SIG-M5 treated with dmso at 0.1 percent for 504 hours (cell line): ENCODE data around the gene ABCD3.
"Not testable (repeated sequence)": the region's sequence is repeated elsewhere in the genome, so short reads cannot be mapped to it uniquely, and the experiment has no call there.

ENCODE experiments used
- DNase-seq: peaks from one replicate; lab custom pipeline; 2025; ENCODE audit not compliant: unreplicated experiment; lab: John Stamatoyannopoulos, UW

Gene ABCD3

DNA sequence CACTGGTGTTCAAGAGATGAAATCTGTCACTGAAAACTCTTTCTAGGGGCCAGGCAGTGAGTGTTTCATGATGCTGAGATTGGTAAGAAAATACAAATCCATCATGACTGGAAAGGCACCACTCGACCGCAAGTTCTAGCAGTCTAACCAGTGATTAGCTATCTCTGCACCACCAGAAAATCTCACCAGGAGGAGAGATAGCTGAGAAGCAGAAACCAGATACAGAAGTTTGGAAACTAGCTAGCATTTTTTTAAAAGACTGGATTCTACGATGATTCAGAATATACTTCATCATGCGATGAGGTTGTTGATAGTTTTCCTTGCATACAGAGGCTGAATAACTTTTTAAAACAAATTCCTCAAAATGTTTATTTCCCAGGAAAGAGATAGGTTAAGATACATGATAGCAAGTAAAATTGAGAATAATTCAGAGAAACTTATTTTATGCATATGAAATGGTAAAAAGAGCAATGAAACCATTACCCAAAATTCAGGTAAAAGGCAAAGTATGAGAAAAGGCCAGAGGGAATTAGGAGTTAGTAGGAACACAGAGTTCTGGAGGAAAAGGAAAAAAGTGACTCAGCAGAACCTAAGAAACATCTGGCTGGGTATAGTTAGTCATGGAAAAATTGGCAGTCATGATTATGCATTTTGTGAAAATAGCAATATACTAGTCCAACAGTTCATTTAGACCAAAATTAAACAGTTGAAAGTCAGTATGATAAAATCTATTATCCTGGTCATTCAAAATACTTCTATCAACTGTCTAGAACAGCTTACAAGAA, 126.7 kb downstream of the ABCD3 start:
- no peak for DNase-seq

DNA sequence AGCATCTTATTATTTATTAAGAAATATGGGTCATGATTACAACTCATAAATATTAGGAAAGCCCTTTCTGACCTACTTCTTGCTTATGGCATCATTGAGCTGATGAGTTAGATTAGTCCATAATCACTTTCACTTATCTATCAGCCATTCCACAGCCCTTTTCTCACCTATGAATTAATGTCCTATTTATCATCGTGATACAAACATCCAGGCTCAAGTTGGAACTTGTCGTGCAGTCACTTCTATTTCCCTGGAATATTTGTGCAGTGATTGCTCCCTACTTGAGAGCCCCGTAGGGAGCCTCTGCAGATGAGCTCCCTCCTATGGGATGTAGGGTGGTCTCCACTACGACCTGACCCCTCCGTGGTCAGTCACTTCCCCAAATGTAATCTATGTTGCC, 131.5 kb downstream of the ABCD3 start:
- no peak for DNase-seq

GRCh38 chr1:94550396-94550795, 132.2 kb downstream of the ABCD3 start:
- no peak for DNase-seq

- no peak for DNase-seq
These were observed 132.6 kb downstream of the ABCD3 start for GRCh38 chr1:94550800-94551241.

- DNase-seq, result no peak
These were observed 133.3 kb downstream of the ABCD3 start for GRCh38 chr1:94551449-94551848.

DNA sequence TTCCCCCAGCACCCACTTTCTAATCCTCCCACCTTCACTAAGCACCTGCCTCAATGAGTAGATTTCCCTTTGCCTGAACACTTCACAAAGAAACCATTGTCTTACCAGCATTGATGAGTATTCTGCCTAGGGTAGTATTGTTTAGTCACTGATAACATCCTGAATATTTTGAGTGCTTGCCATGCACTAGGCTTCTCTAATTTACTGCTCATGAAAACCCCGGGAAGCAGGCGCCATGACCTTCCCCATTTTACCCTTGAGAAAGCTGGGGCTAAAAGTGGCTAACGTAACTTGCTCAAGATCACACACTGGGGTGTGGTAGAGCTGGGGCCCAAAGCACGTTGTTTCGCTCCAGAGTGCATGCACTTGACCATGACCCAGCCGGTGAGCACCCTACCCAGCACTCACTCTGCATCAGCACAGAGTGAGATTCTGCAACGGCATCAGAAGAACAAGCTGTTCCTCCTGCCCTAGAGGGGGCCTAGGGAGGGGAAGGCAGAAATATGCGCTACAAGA, 133.9 kb downstream of the ABCD3 start:
- no peak for DNase-seq

DNA sequence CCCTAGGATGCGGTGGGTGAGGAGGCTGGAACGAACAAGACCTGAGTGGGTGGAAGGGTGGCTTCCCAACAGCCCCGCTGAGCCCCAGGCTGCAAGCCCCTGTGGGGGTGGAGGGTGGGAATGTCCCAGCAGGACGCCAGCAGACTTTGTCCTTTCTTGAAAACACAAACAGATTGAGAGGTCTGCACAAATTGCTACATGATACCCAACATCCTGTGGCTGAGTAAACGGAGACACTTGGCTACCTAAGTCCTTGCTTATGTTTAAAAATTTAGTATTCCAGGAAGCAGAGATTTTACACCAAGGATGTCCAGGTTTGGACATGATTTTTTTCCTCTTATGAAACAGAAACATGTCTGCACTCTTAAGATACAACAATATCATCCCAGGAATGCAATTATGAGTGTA, 135.1 kb downstream of the ABCD3 start:
- no peak for DNase-seq

DNA sequence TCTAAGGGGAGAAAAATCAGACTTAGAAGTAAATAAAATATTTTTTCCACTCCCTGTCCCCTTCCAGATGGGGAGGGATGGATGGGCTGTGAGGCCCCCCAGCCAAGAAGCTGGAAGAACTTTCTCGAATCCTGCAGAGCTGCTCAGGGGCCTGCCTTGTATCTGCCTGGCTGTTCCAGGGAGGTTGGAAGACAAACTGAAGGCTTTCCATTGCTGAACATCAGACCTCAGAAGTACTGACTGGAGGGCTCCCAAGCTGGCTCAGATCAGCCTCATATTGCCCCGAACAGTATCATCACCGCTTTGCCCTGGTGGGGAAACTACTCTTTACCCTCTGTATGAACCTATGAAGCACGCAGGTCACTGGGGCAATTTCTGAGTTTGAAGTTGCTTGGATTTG, 135.7 kb downstream of the ABCD3 start:
- DNase-seq, result no peak

- DNase-seq, result no peak
These were observed 136.4 kb downstream of the ABCD3 start for GRCh38 chr1:94554580-94554979.

DNA sequence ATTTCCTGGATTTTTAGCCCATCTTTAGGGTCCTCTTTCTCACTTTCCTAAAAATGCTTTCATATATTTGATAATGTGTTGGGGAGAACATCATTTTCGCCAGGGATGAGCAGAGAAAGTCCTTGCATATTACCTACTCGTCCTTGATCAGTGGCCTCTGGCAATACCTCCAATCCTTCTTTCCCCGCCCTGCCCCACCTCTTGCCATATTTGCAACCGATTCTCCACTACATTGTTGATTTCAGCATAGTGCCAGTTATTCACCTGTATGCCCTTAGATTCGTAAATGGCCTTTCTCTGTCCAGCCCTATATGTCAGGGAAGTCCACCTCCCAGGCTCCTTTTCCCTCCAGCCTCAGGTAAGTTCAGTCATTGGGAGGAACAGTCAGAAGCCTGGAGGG, 136.9 kb downstream of the ABCD3 start:
- no peak for DNase-seq

- no peak for DNase-seq
These were observed 141.7 kb downstream of the ABCD3 start for GRCh38 chr1:94559921-94560320.

DNA sequence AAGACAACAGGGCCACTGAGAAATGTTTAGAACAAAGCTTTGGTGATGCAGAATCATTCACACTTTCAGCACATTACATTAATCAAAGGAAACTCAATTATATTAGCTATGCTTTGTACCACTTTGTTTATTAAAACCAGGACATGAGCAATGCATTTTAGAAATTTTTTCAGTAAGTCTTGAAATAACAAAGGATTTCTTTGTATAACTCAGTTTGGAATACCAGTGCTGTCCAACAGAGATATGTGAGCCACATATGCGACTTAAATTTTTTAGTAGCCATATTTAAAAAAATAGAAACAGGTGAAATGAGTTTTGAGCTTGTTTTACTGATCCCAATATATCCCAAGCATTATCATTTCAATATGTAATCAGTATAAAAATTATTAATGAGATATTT, 142.1 kb downstream of the ABCD3 start:
- DNase-seq, result no peak

GRCh38 chr1:94562519-94563260, 144.5 kb downstream of the ABCD3 start:
- no peak for DNase-seq

GRCh38 chr1:94565901-94566300, 147.7 kb downstream of the ABCD3 start:
- no peak for DNase-seq

GRCh38 chr1:94566436-94566835, 148.2 kb downstream of the ABCD3 start:
- not testable (repeated sequence) for DNase-seq

GRCh38 chr1:94567975-94568607, 149.9 kb downstream of the ABCD3 start:
- DNase-seq, result not testable (repeated sequence)
